Peyer's patch (tissue), 4 donors: ENCODE results near the gene FAXDC2. TPM values are rescaled to one million over a fixed set of nuclear protein-coding genes. Genes with fewer than 3 reads are reported as not detected.

Experiments
- DNase-seq, 3 donors: peaks; one replicate each; pipeline ENCODE4 v3.0.0-alpha.2; 2017 to 2019
- H3K27ac ChIP-seq, 4 donors: fragments of 200-600 bp; sonication (generic); one replicate each; pipeline ENCODE4 v1.5.1; 2016 to 2019
- H3K27me3 ChIP-seq, 2 donors: fragments of 200-600 bp; sonication (generic); one replicate each; pipeline ENCODE4 v1.5.1; 2019
- H3K36me3 ChIP-seq, 3 donors: fragments of 200-600 bp; sonication (generic); one replicate each; pipeline ENCODE4 v1.5.1; 2016 to 2019
- H3K4me1 ChIP-seq, 4 donors: fragments of 200-600 bp; sonication (generic); one replicate each; pipeline ENCODE4 v1.5.1; 2016 to 2019
- H3K4me3 ChIP-seq, 4 donors: fragments of 200-600 bp; sonication (generic); 1 replicate in 3 of 4; 2 replicates in 1 of 4; pipeline ENCODE4 v1.5.1; 2016 to 2019; ENCODE audit warnings: mild to moderate bottlenecking in 1 of 4
- H3K9me3 ChIP-seq, 4 donors: fragments of 200-600 bp; sonication (generic); one replicate each; pipeline ENCODE4 v1.5.1; 2016 to 2019; ENCODE audit warnings: mild to moderate bottlenecking in 1 of 4
- CTCF ChIP-seq, 6 experiments: fragments of 450-650 bp in 4 of 6; fragments of 200-600 bp in 2 of 6; sonication (generic) in 1 of 6; IDR thresholded peaks; one replicate each; pipeline ENCODE4 v1.5.1; 2017 to 2019; ENCODE audit warnings: antibody characterized with exemption in 6 of 6, mild to moderate bottlenecking in 3 of 6, moderate library complexity in 1 of 6
- POLR2A ChIP-seq, 2 donors: fragments of 450-650 bp; IDR thresholded peaks; one replicate each; pipeline ENCODE4 v1.5.1; 2017; ENCODE audit warnings: antibody characterized with exemption in 2 of 2, mild to moderate bottlenecking in 2 of 2, moderate library complexity in 2 of 2
- total RNA-seq, 4 donors: library from RNA; depleted of rRNA; stranded (reverse); fragments of >200 nt; gene quantifications; one replicate each; pipeline ENCODE4 v1.1.0, GENCODE V29; 2016

FAXDC2 gene
- total RNA-seq, 4 donors from 2014 or later: 16.5 to 64.2 (median 42.3) TPM

GRCh38 chr5:154784856-154785255 is 65.5 kb downstream of the FAXDC2 start:
- Histone ChIP-seq H3K36me3 (no peaks in the 10 kb centered on the region), H3K27ac (peak overlapping the region in 1 of 4 donors; percentile 13), H3K27me3 (no peaks in the 10 kb centered on the region), H3K4me3 (no peak overlapping the region), H3K9me3 (no peaks in the 10 kb centered on the region), H3K4me1 (peaks cover 3 to 64% (median 21%) of the 10 kb centered on the region in 4 donors)
- no peak for DNase-seq
- TF ChIP-seq POLR2A (IDR thresholded peaks at IDR 0.05): no peak
- TF ChIP-seq CTCF (IDR thresholded peaks at IDR 0.05): no peak

- no peak for DNase-seq
- TF ChIP-seq POLR2A (IDR thresholded peaks at IDR 0.05): no peak
- TF ChIP-seq CTCF (IDR thresholded peaks at IDR 0.05): no peak
- no peaks in the 10 kb centered on the region for H3K27me3 ChIP-seq
- H3K27ac ChIP-seq: no peak overlapping the region
- H3K9me3 ChIP-seq: no peaks in the 10 kb centered on the region
- H3K36me3 ChIP-seq: no peaks in the 10 kb centered on the region
- no peak overlapping the region for H3K4me3 ChIP-seq
- peaks cover 5 to 71% (median 26%) of the 10 kb centered on the region in 4 donors for H3K4me1 ChIP-seq
Observed at GRCh38 chr5:154783774-154784460, 66.5 kb downstream of the FAXDC2 start.

DNA sequence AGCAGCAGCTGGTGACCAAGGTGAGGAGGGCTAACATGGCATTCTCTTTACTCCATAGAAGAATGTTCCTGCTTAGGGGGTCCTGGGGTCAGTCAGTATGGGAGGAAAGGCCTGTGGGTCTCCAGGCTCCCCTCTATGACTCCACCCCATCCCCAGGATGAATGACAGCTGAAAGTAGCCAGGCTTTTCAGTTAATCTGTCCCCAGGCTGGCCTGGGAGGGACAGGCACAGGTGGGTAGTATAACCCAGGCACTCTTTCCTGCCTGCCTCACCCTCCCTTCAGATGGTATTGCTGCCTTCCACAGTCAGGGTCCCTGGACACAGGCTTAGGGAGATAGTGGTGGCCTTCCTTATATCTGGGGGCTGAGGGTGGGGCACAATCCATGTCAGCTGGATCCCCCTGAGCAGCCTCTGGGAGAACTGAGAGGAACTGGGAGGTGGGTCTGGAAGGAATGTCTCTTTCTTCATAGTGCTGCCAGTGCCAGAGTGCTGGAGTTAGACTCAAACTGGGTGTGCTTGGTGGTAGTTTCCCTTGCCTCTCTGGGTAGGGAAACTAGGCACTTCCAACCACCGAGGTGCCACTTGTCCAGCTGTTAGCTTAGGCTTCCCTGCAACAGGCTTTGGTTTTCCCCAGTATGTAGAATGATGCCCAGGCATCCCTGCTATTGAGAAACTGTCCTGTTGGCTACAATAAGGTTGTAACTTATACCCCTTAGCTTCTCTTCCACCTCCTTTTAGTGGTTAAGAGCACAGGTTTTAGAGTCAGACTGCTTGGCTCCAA is 67.4 kb downstream of the FAXDC2 start:
- no peak for DNase-seq
- no peak for TF ChIP-seq POLR2A (IDR thresholded peaks at IDR 0.05)
- TF ChIP-seq CTCF (IDR thresholded peaks at IDR 0.05): no peak
- Histone ChIP-seq H3K9me3 (no peaks in the 10 kb centered on the region), H3K4me1 (peaks cover 7 to 79% (median 28%) of the 10 kb centered on the region in 4 donors), H3K27me3 (no peaks in the 10 kb centered on the region), H3K4me3 (no peak overlapping the region), H3K27ac (peak overlapping the region in 1 of 4 donors; percentile 46), H3K36me3 (no peaks in the 10 kb centered on the region)

- Histone ChIP-seq H3K4me1 (peaks cover 7 to 78% (median 28%) of the 10 kb centered on the region in 4 donors), H3K9me3 (no peaks in the 10 kb centered on the region), H3K36me3 (no peaks in the 10 kb centered on the region), H3K4me3 (no peak overlapping the region), H3K27ac (peak overlapping the region in 1 of 4 donors; percentile 46), H3K27me3 (no peaks in the 10 kb centered on the region)
- no peak for DNase-seq
- TF ChIP-seq CTCF (IDR thresholded peaks at IDR 0.05) (no peak), POLR2A (IDR thresholded peaks at IDR 0.05) (no peak)
Observed at GRCh38 chr5:154782326-154782725, 68.1 kb downstream of the FAXDC2 start.

GRCh38 chr5:154780128-154780527 is 70.3 kb downstream of the FAXDC2 start:
- H3K4me3 ChIP-seq: no peak overlapping the region
- peaks cover 7 to 72% (median 28%) of the 10 kb centered on the region in 4 donors for H3K4me1 ChIP-seq
- DNase-seq: no peak
- TF ChIP-seq POLR2A (IDR thresholded peaks at IDR 0.05) (no peak), CTCF (IDR thresholded peaks at IDR 0.05) (no peak)
- H3K27me3 ChIP-seq: no peaks in the 10 kb centered on the region
- H3K27ac ChIP-seq: no peak overlapping the region
- no peaks in the 10 kb centered on the region for H3K9me3 ChIP-seq
- no peaks in the 10 kb centered on the region for H3K36me3 ChIP-seq
